Skeletal muscle tissue (tissue), 4 donors: ENCODE measurements around the gene CFDP1. TPM values are rescaled to one million over a fixed set of nuclear protein-coding genes. Genes with fewer than 3 reads are reported as not detected.

Source experiments
- H3K27ac ChIP-seq: one replicate; pipeline ENCODE4 v1.7.0; 2013; ENCODE audit warnings: mild to moderate bottlenecking, low read depth, low read length, inconsistent platforms
- H3K27me3 ChIP-seq, 3 donors: one replicate each; pipeline ENCODE4 v1.7.0; 2013; ENCODE audit warnings: low read length in 3 of 3; ENCODE audit not compliant: control insufficient read depth in 3 of 3, insufficient read depth in 3 of 3
- H3K36me3 ChIP-seq, 3 donors: one replicate each; pipeline ENCODE4 v1.7.0; 2013; ENCODE audit warnings: low read length in 3 of 3; ENCODE audit not compliant: control insufficient read depth in 3 of 3, insufficient read depth in 3 of 3
- H3K4me1 ChIP-seq, 3 donors: one replicate each; pipeline ENCODE4 v1.7.0; 2013; ENCODE audit warnings: low read length in 3 of 3, mild to moderate bottlenecking in 3 of 3; ENCODE audit not compliant: control insufficient read depth in 3 of 3, insufficient read depth in 3 of 3
- H3K4me3 ChIP-seq, 3 donors: one replicate each; pipeline ENCODE4 v1.7.0; 2013; ENCODE audit warnings: low read length in 3 of 3
- H3K9ac ChIP-seq, 3 donors: one replicate each; pipeline ENCODE4 v1.7.0; 2013; ENCODE audit warnings: low read length in 3 of 3, mild to moderate bottlenecking in 3 of 3, moderate library complexity in 2 of 3, low read depth in 1 of 3
- H3K9me3 ChIP-seq, 3 donors: one replicate each; pipeline ENCODE4 v1.7.0; 2013; ENCODE audit warnings: low read length in 3 of 3; ENCODE audit not compliant: control insufficient read depth in 3 of 3
- total RNA-seq: library from RNA; depleted of rRNA; stranded (reverse); fragments of >200 nt; gene quantifications from one replicate; pipeline ENCODE4 v1.2.3, GENCODE V29; 2014
- donor health status: Osteomylitis.

Gene CFDP1
- total RNA-seq, 1 donor from 2014 or later: 49.6 TPM

GRCh38 chr16:75413951-75414350 is 19.4 kb downstream of the CFDP1 start:
- Histone ChIP-seq H3K4me1 (no peaks in the 10 kb centered on the region), H3K27ac (no peak overlapping the region), H3K4me3 (no peak overlapping the region), H3K36me3 (peaks cover 8 to 25% (median 17%) of the 10 kb centered on the region in 3 donors), H3K27me3 (no peaks in the 10 kb centered on the region), H3K9me3 (no peaks in the 10 kb centered on the region), H3K9ac (no peak overlapping the region)

DNA sequence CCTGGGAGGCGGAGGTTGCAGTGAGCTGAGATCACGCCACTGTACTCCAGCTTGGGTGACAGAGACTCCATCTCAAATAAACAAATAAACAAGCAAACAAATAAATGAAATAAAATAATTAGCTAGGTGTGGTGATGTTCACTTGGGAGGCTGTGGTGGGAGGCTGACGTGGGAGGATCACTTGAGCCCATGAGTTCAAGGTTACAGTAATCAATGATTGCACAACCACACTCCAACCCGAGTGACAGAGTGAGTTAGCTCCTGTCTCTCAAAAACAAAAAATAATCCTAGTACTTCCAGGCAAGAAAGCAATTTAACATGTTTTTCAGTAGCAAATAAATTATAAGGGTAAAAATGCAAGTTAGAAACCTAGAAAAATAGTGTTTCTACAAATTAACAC is 26.4 kb downstream of the CFDP1 start:
- Histone ChIP-seq H3K9me3 (no peaks in the 10 kb centered on the region), H3K27me3 (no peaks in the 10 kb centered on the region), H3K4me3 (no peak overlapping the region), H3K27ac (no peak overlapping the region), H3K9ac (no peak overlapping the region), H3K4me1 (peaks cover 1 to 6% (median 6%) of the 10 kb centered on the region in 3 donors), H3K36me3 (peaks cover 2 to 25% (median 16%) of the 10 kb centered on the region in 3 donors)

DNA sequence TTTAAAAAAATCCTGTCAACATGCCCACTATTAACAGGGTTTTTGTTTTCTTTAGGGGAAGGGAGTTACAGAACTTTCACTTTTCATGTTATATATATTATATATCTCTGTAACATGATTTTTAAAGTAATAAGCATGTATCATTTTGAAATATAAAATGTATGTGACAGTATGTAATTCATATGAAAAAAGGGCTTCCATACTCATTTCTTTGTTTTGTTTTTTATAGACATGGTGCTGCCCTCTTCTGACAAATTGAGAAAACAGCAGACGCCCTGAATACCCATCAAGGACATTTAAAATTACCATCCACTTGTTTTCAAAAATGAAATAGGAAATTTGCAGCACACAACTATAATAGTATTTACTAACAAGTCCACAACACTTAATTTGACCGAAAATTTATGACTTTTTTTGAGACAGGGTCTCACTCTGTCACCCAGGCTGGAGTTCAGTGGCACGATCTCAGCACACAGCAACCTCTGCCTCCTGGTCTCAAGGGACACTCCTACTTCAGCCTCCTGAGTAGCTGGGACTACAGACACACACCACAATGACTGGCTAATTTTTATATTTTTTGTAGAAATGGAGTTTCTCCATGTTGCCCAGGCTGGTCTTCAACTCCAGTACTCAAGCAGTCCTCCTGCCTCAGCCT is 30.4 kb downstream of the CFDP1 start:
- Histone ChIP-seq H3K36me3 (peaks cover 0 to 10% (median 2%) of the 10 kb centered on the region in 3 donors), H3K9ac (no peak overlapping the region), H3K27me3 (no peaks in the 10 kb centered on the region), H3K27ac (peak overlapping the region; percentile 51), H3K4me1 (peaks cover 9 to 14% (median 10%) of the 10 kb centered on the region in 3 donors), H3K9me3 (no peaks in the 10 kb centered on the region), H3K4me3 (no peak overlapping the region)

DNA sequence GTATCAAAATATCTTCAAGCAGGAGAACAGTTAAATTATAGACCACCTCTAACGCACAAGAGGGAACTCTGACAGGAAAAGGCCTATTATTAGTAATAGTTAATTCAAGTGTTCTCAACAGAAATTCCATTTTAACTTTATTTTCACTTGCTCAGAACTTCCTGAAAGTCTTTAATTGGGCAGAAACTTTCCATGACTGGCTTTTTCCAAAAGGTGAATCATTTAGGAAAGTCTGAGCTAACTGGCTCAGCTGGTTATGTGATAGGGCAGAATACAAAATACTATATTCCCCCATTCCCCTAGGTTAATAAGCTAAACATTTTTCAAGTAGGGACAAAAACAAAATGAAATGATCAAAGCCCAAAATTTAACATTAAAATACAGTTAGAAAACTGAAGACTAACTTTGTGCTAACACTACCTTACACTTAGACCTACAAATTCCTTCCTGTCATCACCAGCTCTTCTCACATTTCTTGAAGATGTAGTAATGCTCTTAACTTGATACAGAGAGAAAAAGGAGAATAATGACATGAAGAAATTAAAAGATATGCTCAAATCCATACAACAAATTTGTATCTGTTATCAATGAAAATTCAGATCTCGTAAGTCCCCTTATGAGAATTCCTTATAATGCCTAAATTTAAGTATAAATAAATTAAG is 31.0 kb downstream of the CFDP1 start:
- no peaks in the 10 kb centered on the region for H3K9me3 ChIP-seq
- peak overlapping the region; percentile 51 for H3K27ac ChIP-seq
- no peaks in the 10 kb centered on the region for H3K27me3 ChIP-seq
- peaks cover 0 to 5% (median 2%) of the 10 kb centered on the region in 3 donors for H3K36me3 ChIP-seq
- H3K9ac ChIP-seq: no peak overlapping the region
- peaks cover 9 to 14% (median 10%) of the 10 kb centered on the region in 3 donors for H3K4me1 ChIP-seq
- no peak overlapping the region for H3K4me3 ChIP-seq

GRCh38 chr16:75401691-75402090 is 31.6 kb downstream of the CFDP1 start:
- Histone ChIP-seq H3K27ac (peak overlapping the region; percentile 51), H3K36me3 (peaks cover 0 to 2% (median 0%) of the 10 kb centered on the region in 3 donors), H3K9ac (no peak overlapping the region), H3K4me1 (peaks cover 9 to 14% (median 10%) of the 10 kb centered on the region in 3 donors), H3K9me3 (no peaks in the 10 kb centered on the region), H3K27me3 (no peaks in the 10 kb centered on the region), H3K4me3 (no peak overlapping the region)

DNA sequence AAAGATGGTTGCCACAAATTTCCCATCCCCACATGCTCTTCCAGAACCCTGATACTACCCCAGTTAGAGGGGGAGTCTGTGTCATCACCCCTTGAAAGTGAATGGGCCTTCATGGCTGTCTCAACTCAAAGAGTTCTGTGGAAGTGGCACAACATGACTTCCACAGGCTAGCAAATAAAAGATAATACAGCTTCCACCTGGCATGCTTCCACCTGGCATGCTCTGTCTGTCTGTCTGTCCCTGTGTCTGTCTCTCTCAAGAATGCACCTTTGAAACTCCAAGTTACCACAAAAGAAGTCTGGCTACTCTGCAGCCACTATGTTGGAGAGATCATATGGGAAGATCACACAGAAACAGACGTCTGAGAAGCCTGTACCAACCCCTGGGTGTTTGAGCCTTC is 35.0 kb downstream of the CFDP1 start:
- Histone ChIP-seq H3K4me3 (no peak overlapping the region), H3K36me3 (peaks cover 5 to 12% (median 11%) of the 10 kb centered on the region in 3 donors), H3K27ac (no peak overlapping the region), H3K9me3 (no peaks in the 10 kb centered on the region), H3K4me1 (peaks cover 9 to 14% (median 10%) of the 10 kb centered on the region in 3 donors), H3K9ac (no peak overlapping the region), H3K27me3 (no peaks in the 10 kb centered on the region)

GRCh38 chr16:75394941-75395340 is 38.4 kb downstream of the CFDP1 start:
- Histone ChIP-seq H3K9me3 (no peaks in the 10 kb centered on the region), H3K4me1 (no peaks in the 10 kb centered on the region), H3K9ac (no peak overlapping the region), H3K36me3 (peaks cover 10 to 30% (median 11%) of the 10 kb centered on the region in 3 donors), H3K27ac (no peak overlapping the region), H3K27me3 (no peaks in the 10 kb centered on the region), H3K4me3 (no peak overlapping the region)

- no peaks in the 10 kb centered on the region for H3K4me1 ChIP-seq
- H3K27ac ChIP-seq: no peak overlapping the region
- H3K4me3 ChIP-seq: no peak overlapping the region
- no peaks in the 10 kb centered on the region for H3K9me3 ChIP-seq
- no peak overlapping the region for H3K9ac ChIP-seq
- peaks cover 10 to 32% (median 11%) of the 10 kb centered on the region in 3 donors for H3K36me3 ChIP-seq
- no peaks in the 10 kb centered on the region for H3K27me3 ChIP-seq
These were observed 40.4 kb downstream of the CFDP1 start for GRCh38 chr16:75392906-75393305.

DNA sequence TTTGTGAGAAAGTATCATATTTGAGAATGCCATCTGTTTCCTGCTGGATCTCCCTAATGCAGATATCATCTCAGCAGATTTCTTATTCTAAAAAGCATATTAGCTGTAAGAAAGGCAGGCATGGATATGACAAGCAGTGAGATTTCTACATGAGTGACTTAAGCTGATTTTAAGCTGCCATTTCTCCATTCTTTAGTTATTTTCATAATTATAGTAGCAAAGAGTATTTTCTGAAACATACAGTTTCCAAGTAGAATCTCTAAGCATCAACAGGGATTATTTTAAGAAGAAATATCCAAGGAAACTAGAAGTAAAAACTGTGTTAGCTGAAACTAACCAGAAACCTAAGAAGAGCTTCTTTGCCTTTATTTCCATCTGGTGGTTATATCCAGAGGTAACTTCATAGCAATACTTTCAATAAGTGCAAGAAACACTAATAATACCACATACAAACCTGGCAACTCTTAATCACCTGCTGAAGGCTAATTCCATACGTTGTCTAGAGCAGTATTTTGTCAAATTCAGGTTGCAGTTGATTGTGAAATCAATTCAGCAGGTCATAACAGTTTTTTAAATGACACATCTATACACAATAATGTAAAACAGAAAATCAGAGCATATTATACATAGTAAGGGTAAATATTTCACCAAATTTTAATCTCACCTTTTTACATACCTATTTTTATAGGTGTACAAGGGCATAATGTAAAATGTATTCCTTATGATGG is 42.2 kb downstream of the CFDP1 start:
- no peak overlapping the region for H3K4me3 ChIP-seq
- H3K9ac ChIP-seq: no peak overlapping the region
- no peak overlapping the region for H3K27ac ChIP-seq
- no peaks in the 10 kb centered on the region for H3K27me3 ChIP-seq
- H3K36me3 ChIP-seq: peaks cover 10 to 35% (median 11%) of the 10 kb centered on the region in 3 donors
- H3K4me1 ChIP-seq: no peaks in the 10 kb centered on the region
- no peaks in the 10 kb centered on the region for H3K9me3 ChIP-seq
